Measurements from ENCODE around the gene TMCC1. TPM values are rescaled to one million over a fixed set of nuclear protein-coding genes. Genes with fewer than 3 reads are reported as not detected.
A peak's percentile ranks its signal among the peaks of the same experiment; 100 is the strongest.
"Not testable (repeated sequence)": the region's sequence is repeated elsewhere in the genome, so short reads cannot be mapped to it uniquely, and the experiment has no call there.

The TMCC1 gene
- total and polyA plus RNA-seq, 2 donors (not counting 3 experiments of a cell fraction or from before 2014, with no cell fraction given) = 17.4 to 38.4 TPM

- Histone ChIP-seq H3K4me3 (replicated peaks in 1 of 3; ENCODE audit: insufficient read depth in 1 of 3, low read depth in 1 of 3, low read length in 3 of 3) (no peak overlapping the region), H3K27me3 (ENCODE audit: control insufficient read depth in 2 of 2, insufficient read depth in 2 of 2, low read length in 2 of 2) (no peaks in the 10 kb centered on the region), H3K9me1 (replicated peaks; ENCODE audit: control insufficient read depth, extremely low read depth, insufficient read depth, low read length) (no peaks in the 10 kb centered on the region), H3K4me2 (ENCODE audit: insufficient read depth, low read length) (no peak overlapping the region), H4K20me1 (replicated peaks; ENCODE audit: control insufficient read depth, extremely low read depth, insufficient read depth, low read length) (no peaks in the 10 kb centered on the region), H2AFZ (ENCODE audit: low read depth, low read length) (no peak overlapping the region), H3K9ac (replicated peaks; ENCODE audit: extremely low read depth, insufficient read depth, low read length) (no peak overlapping the region), H3K79me2 (ENCODE audit: control insufficient read depth, insufficient read depth, low read length) (no peaks in the 10 kb centered on the region), H3K36me3 (ENCODE audit: control insufficient read depth in 2 of 2, extremely low read depth in 1 of 2, insufficient read depth in 2 of 2, low read length in 2 of 2) (no peaks in the 10 kb centered on the region), H3K9me3 (replicated peaks; ENCODE audit: control insufficient read depth, insufficient read depth, low read length) (peaks cover 2% of the 10 kb centered on the region), H3K4me1 (ENCODE audit: control insufficient read depth, extremely low read depth, insufficient read depth, low read length) (peaks cover 4% of the 10 kb centered on the region), H3K27ac (ENCODE audit: insufficient read depth, low read depth, low read length) (no peak overlapping the region)
- FAIRE-seq (no peak), DNase-seq (ENCODE audit: low read depth, low spot score) (peak; percentile 49)
- TF ChIP-seq POLR2AphosphoS5 (IDR thresholded peaks at IDR 0.05; ENCODE audit: insufficient read depth, low read depth, low read length) (no peak), MAX (IDR thresholded peaks at IDR 0.05; ENCODE audit: insufficient read depth, insufficient read length) (no peak), EZH2 (IDR thresholded peaks at IDR 0.05; ENCODE audit: borderline replicate concordance, low read depth, low read length, severe bottlenecking) (no peak), MYC (IDR thresholded peaks at IDR 0.05; ENCODE audit: low read depth, low read length) (no peak), GATA2 (IDR thresholded peaks at IDR 0.05; ENCODE audit: insufficient read depth, insufficient read length, low read depth, low read length) (no peak), FOS (IDR thresholded peaks at IDR 0.05; ENCODE audit: borderline replicate concordance, insufficient read depth, low read length) (no peak), POLR2A (IDR thresholded peaks at IDR 0.05; ENCODE audit: low read depth, low read length) (no peak), JUN (IDR thresholded peaks at IDR 0.05; ENCODE audit: borderline replicate concordance, insufficient read depth, insufficient read length, low read depth) (no peak), CTCF (IDR thresholded peaks at IDR 0.05; ENCODE audit: extremely low read depth in 1 of 2, insufficient read depth in 1 of 2, low read depth in 1 of 2, low read length in 2 of 2) (no peak)
- BruUV-seq (replicated peaks) = no TSS peak
- ChIA-PET CTCF (interaction anchor here (0.7 to 1.2 kb wide), 2 partner anchors 14 to 18 kb away, joined by 3 read pairs; no protein-coding TSS in a partner anchor), POLR2A (no interaction called here)
- intact Hi-C loops (cut with micrococcal nuclease) = no loop called here
- dilution Hi-C loops (cut with MboI; ENCODE audit: extremely low pct_ligation_motif_present, low sequenced_read_pairs) = no loop called here
Measured at GRCh38 chr3:129908417-129908816, 14.9 kb upstream of the TMCC1 start.

- DNase-seq (ENCODE audit: low read depth, low spot score); H3K4me1 ChIP-seq (ENCODE audit: control insufficient read depth, extremely low read depth, insufficient read depth, low read length); CTCF ChIA-PET; H2AFZ ChIP-seq (ENCODE audit: low read depth, low read length); H3K79me2 ChIP-seq (ENCODE audit: control insufficient read depth, insufficient read depth, low read length); H4K20me1 ChIP-seq (replicated peaks; ENCODE audit: control insufficient read depth, extremely low read depth, insufficient read depth, low read length); H3K36me3 ChIP-seq (ENCODE audit: control insufficient read depth in 2 of 2, extremely low read depth in 1 of 2, insufficient read depth in 2 of 2, low read length in 2 of 2); H3K9me1 ChIP-seq (replicated peaks; ENCODE audit: control insufficient read depth, extremely low read depth, insufficient read depth, low read length); H3K9ac ChIP-seq (replicated peaks; ENCODE audit: extremely low read depth, insufficient read depth, low read length); H3K27ac ChIP-seq (ENCODE audit: insufficient read depth, low read depth, low read length); intact Hi-C loops (cut with micrococcal nuclease); FAIRE-seq; H3K27me3 ChIP-seq (ENCODE audit: control insufficient read depth in 2 of 2, insufficient read depth in 2 of 2, low read length in 2 of 2); H3K4me2 ChIP-seq (ENCODE audit: insufficient read depth, low read length); H3K9me3 ChIP-seq (replicated peaks; ENCODE audit: control insufficient read depth, insufficient read depth, low read length); BruUV-seq (replicated peaks); POLR2A ChIA-PET; dilution Hi-C loops (cut with MboI; ENCODE audit: extremely low pct_ligation_motif_present, low sequenced_read_pairs); H3K4me3 ChIP-seq (replicated peaks in 1 of 3; ENCODE audit: insufficient read depth in 1 of 3, low read depth in 1 of 3, low read length in 3 of 3): not testable (repeated sequence)
Measured at GRCh38 chr3:129901272-129901671, 7.8 kb upstream of the TMCC1 start.
